NT2/D1 (cell line): ENCODE measurements around the gene KIAA0319L.

Experiments used
- YY1 ChIP-seq: IDR thresholded peaks from 2 replicates; pipeline ENCODE4 v1.6.1; 2011; ENCODE audit not compliant: insufficient read length, insufficient read depth
- ZNF274 ChIP-seq: IDR thresholded peaks from 2 replicates; pipeline ENCODE4 v1.6.1; 2011; ENCODE audit warnings: mild to moderate bottlenecking, low read depth, low read length

DNA sequence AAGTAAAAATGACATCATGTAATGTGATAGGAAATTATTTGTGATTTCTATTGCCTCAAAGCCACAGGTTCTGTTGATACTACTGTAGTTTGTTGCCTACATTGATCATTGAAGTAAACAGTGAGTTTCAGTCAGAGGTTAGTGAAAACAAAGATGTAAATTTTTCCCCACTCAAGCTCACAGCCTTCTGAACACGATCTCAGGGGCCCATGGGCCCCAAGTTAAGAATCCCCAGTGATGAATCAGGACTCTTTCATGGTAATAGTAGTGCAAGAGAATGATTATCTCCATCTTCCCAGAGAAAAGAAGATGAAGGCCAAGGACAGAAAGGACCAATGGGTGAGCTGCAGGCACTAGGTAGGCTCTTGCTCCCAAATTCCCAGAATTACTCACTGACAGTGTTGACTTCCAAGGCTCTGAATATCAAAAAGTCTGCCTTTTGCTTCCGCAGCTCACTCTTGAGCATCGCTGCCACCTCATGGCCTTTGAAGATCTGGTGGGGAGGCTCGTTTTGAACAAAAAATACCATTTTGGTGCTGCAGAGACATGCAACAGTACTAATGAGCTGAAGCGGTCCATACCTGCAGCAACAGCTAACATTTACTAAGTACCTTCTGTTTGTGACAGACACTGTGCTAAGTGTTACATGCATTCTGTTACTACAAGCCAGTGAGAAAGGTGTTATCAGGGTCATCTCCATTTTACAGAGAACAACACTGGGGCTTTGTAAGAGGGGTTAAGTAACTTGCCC, 113.3 kb downstream of the KIAA0319L start:
- TF ChIP-seq YY1 (no peak), ZNF274 (no peak)
